KOPT-K1 (cell line): ENCODE measurements around the gene GPD1L.
"Not testable (repeated sequence)": the region's sequence is repeated elsewhere in the genome, so short reads cannot be mapped to it uniquely, and the experiment has no call there.

Experiments
- H3K27ac ChIP-seq: fragments of 200-600 bp; sonication (generic); 2 replicates; pipeline ENCODE4 v1.5.1; 2016; ENCODE audit warnings: antibody characterized with exemption, mild to moderate bottlenecking, low read depth, low read length; ENCODE audit not compliant: poor library complexity, severe bottlenecking
- H3K36me3 ChIP-seq: fragments of 200-600 bp; sonication (generic); 2 replicates; pipeline ENCODE4 v1.5.1; 2017; ENCODE audit warnings: antibody characterized with exemption, mild to moderate bottlenecking, low read length, moderate library complexity; ENCODE audit not compliant: insufficient read depth
- H3K9me3 ChIP-seq: fragments of 200-600 bp; sonication (generic); 2 replicates; pipeline ENCODE4 v1.5.1; 2017; ENCODE audit warnings: antibody characterized with exemption, low read length, mild to moderate bottlenecking; ENCODE audit not compliant: insufficient read depth, poor library complexity, severe bottlenecking

Gene GPD1L

DNA sequence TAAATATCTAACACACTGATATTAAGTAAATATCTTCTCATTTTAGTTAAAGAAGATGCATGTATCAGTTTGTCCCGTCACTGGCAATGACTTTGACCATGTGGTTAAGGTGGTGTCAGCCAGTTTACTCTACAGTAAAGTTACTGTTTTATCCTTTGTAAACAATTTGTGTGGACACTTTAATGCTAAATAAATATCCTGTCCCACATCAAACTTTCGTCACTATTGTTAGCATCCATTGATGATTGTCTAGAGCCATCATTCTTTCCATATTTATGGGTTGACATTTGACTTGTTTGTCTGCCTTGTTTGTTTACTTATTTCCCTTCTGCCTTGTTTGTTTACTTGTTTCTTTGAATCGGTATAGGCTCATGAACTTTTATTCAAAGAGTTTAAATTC is 11.0 kb upstream of the GPD1L start:
- Histone ChIP-seq H3K36me3 (no peaks in the 10 kb centered on the region), H3K27ac (no peak overlapping the region), H3K9me3 (peaks cover 4% of the 10 kb centered on the region)

DNA sequence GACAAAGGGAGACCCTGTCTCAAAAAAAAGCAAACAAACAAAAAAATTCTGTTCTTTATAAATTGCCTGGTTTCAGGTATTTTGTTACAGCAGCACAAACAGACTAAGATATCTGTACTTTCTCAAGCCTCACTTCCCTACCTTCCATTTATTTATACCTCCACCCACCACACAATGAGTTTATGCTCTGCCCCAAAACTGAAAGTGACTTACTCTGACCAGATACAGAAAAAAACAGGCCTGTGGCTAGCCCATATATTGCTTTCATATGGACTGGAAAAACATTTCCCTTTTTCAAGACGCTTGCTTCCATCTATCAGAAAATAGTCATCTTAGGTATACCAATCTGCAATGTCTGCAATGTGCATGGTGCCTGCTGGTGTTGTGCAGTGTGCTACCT is 8.7 kb upstream of the GPD1L start:
- Histone ChIP-seq H3K27ac (no peak overlapping the region), H3K36me3 (no peaks in the 10 kb centered on the region), H3K9me3 (peaks cover 27% of the 10 kb centered on the region)

DNA sequence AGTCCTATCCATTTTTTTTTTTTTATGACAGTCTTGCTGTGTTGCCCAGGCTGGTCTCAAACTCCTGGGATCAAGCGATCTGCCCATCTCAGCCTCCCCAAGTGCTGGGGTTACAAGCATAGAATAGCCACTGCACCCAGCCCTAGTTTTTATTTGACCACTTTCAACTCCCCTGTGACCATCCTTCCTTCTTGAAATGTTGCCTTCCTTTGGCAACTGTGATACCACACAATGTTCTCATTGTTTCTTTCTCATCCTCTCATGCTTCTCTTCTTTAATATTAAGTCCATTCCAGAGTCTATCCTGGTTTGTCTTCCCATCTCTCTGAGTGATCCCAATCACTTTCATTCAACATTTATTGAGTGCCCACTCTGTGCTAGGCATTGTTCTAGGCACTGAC is 7.9 kb upstream of the GPD1L start:
- H3K27ac ChIP-seq: no peak overlapping the region

DNA sequence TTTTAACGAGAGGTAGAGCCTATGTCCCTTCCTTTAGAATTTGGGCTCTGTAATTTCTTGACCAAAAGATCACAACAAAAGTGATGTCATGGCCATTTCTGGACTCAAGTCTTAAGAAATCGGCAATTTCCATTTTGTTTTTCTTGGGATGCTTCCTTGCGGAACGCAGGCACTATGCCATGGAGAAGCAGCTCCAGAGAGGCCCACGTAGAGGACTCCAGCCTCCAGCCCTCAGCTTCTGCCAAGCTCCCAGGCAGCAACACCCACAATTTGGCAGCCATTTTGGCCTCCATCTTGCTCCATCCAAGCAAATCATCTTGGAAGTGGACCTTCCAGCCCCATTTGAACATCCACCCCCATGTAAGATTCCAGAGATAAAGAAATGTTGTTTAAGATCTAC is 6.0 kb upstream of the GPD1L start:
- Histone ChIP-seq H3K36me3 (no peaks in the 10 kb centered on the region), H3K27ac (no peak overlapping the region), H3K9me3 (peaks cover 30% of the 10 kb centered on the region)

More for the DNA sequence above, 7.9 kb upstream of the GPD1L start:
- H3K36me3 ChIP-seq: no peaks in the 10 kb centered on the region
- peaks cover 30% of the 10 kb centered on the region for H3K9me3 ChIP-seq

DNA sequence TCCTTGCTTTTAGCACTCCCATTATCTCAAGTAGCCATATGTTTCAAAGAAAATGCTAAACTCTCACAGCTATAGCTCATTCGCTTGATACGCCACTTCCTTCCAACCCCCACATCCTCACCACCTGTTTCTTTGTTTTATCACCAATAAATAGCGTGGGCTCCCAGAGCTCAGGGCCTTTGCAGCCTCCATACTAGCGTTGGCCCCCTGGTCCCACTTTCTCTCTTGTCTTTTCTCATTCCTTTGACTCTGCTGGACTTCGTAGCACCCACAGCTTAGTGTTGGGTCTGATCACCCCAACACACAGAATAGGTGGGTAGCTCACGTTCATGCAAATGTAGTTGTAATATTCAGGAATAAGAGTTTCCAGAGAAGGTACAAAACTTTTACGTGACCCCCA is 4.1 kb upstream of the GPD1L start:
- peaks cover 30% of the 10 kb centered on the region for H3K9me3 ChIP-seq
- no peaks in the 10 kb centered on the region for H3K36me3 ChIP-seq
- no peak overlapping the region for H3K27ac ChIP-seq

DNA sequence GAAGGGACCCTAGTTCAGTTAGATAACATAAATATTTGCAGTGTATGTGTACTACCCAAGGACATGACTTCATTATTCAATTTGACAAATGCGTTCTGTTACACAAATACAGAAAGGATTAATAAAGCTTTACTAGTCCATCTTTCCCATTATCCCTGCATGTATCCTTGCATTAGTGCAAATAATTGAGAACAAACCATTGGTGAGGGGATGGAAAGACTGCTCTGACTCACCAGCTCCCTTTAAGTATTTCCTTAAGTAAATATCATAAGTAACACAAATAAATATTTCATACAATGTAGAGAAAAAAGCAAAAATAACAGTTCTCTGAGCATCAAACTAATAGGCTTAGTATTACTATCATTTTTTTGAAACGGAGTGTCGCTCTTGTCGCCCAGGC is 1.9 kb upstream of the GPD1L start:
- no peak overlapping the region for H3K27ac ChIP-seq
- H3K36me3 ChIP-seq: no peaks in the 10 kb centered on the region
- peaks cover 30% of the 10 kb centered on the region for H3K9me3 ChIP-seq

DNA sequence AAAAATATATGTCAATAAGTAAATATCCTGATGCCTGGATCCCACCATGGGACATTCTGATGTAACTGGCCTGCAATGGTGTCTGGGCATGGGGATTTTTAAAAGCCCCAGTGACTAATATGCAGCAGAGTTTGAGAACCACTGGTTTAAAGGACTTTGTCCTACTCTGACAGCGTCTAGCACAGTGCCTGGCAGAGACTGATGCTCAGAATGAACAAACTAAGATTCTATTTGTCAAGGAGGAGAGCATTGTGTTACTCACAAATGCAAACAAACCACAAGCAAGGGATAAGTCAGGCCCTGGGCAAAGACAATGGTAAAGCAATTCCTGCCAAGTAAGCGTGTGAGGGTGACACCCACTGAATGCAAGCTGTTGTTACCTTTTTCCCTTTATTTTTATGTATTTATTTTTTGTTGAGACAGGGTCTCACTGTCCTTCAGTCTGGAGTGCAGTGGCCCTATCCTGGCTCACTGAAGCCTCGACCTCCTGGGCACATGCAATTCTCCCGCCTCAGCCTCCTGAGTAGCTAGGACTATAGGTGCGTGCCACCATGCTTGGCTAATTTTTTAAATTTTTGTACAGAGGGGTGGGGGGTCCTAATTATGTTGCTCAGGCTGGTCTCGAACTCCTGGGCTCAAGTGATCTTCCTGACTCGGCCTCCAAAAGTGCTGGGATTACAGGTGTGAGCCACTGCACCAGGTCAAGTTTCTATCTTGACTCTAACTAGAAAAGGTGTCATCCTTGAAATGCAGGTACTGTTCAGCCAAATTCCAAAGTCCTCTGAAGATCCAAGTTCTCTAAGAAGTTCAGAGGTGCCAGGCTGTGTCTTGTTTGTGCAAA is 909 bp upstream of the GPD1L start:
- Histone ChIP-seq H3K36me3 (no peaks in the 10 kb centered on the region), H3K27ac (peak overlapping the region; percentile 54), H3K9me3 (peaks cover 25% of the 10 kb centered on the region)

DNA sequence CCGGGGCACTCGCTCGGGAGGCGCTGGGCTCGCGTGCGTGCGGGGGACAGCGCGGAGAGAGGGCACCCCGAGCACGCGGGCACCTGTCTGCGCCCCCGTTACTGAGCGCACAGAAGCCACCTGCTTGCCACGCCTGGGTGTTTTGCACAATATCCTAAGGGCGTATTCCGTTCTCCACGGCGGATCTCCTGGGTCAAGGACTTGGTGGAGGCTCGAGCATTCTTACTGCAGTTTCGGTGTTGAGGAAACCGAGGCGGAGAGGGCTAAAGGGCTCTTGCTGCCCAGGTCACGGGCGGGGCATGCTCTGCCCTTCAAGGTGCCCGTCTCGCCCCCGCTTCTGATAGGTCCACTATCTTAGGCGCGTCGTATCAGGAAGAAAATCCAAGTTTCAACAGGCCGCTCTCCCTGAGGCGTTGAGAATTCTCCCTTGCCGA is 526 bp downstream of the GPD1L start:
- Histone ChIP-seq H3K36me3 (no peaks in the 10 kb centered on the region), H3K9me3 (peaks cover 12% of the 10 kb centered on the region), H3K27ac (peak overlapping the region; percentile 54)

DNA sequence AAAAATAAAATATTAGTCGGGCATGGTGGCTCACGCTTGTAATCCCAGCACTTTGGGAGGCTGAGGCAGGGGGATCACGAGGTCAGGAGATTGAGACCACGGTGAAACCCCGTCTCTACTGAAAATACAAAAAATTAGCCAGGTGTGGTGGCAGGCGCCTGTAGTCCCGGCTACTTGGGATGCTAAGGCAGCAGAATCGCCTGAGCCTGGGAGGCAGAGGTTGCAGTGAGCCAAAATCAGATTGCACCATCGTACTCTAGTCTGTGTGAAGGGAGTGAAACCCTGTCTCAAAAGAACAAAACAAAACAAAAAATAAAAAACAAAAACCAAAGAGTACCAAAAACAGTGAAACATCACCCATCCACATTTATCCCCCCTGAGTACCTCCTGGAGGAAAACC is 1.8 kb downstream of the GPD1L start:
- H3K9me3 ChIP-seq, H3K27ac ChIP-seq, H3K36me3 ChIP-seq: not testable (repeated sequence)

DNA sequence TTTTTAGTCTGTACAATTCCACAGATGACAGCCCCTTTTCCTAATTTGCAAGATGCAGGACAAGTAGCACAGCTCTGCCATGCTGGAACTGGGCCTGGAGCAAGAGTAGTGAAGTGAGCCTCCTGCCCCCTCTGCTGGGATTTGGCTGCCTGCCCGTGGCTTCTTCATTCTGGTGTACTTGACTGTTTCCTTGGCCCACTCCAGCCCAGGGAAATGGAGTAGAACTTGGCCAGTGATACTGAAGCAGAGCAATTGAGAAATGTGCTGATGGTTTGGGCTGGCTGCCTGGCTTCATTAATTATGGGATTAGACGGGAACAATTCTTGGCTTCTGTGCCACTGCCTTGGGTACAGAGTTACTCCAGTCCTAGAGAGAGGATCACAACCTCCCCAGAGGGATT is 2.8 kb downstream of the GPD1L start:
- H3K9me3 ChIP-seq: no peaks in the 10 kb centered on the region
- H3K27ac ChIP-seq: no peak overlapping the region
- no peaks in the 10 kb centered on the region for H3K36me3 ChIP-seq

DNA sequence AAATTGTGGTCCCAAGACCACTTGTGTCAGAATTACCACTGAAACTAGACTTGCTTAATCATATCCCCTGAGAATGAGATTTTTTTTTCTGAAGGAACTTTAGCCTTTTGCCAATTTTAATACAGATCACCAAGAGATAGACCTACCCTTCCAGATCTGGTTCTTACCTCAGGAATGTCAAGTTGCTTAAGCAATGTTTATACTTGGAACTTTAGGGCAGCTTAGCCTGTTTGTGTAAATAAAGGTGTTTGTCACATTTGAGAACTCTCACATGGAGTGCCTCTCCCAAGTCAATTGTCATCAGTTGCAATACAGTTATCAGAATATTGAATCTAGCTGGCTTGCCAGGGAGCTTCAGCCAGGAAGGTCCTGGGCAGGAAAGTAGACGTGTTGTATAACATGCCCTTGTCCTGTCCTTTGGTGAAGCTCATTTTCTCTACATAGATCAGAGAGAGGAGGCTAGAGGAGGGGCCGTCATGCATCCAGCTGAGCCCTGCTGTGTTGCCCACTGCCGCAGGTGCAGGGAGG is 3.9 kb downstream of the GPD1L start:
- Histone ChIP-seq H3K27ac (no peak overlapping the region), H3K36me3 (no peaks in the 10 kb centered on the region), H3K9me3 (peaks cover 3% of the 10 kb centered on the region)

DNA sequence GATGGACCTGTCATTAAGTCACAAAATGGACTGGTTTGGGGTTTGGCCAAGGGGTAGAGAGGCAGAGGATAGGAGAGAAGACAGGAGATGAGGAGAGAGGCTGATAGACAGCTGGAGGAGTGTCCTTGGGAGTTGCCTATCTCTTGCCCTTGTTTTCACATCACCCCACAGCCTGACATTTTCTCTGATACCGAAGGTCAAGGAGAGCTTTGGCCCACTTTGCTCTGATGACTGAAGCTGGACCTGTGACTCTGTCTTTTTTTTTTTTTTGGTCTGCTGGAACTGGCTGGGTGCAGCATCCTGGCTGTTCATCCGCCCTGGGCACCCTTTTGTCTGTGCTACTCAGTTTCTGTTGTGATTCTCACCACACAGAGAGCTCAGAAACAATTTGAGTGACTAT is 5.1 kb downstream of the GPD1L start:
- Histone ChIP-seq H3K27ac (no peak overlapping the region), H3K9me3 (peaks cover 6% of the 10 kb centered on the region), H3K36me3 (no peaks in the 10 kb centered on the region)

DNA sequence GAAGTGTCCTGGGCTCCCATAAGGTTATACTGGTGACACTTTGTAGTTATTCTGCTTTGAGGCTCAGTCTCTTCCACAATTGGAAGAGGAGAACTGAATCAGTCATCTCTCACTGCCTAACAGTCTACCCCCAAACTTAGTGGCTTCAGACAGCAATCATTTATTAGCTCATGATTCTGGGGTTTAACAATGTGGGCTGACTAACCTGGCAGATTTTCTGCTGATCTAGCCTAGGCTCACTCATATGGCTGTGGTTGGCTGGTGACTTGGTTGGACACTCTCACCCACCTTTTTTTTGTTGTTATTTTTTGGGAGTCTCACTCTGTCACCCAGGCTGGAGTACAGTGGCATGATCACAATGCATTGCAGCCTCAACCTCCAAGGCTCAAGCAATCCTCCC is 7.1 kb downstream of the GPD1L start:
- Histone ChIP-seq H3K36me3 (no peaks in the 10 kb centered on the region), H3K9me3 (peaks cover 6% of the 10 kb centered on the region), H3K27ac (peak overlapping the region; percentile 51)

DNA sequence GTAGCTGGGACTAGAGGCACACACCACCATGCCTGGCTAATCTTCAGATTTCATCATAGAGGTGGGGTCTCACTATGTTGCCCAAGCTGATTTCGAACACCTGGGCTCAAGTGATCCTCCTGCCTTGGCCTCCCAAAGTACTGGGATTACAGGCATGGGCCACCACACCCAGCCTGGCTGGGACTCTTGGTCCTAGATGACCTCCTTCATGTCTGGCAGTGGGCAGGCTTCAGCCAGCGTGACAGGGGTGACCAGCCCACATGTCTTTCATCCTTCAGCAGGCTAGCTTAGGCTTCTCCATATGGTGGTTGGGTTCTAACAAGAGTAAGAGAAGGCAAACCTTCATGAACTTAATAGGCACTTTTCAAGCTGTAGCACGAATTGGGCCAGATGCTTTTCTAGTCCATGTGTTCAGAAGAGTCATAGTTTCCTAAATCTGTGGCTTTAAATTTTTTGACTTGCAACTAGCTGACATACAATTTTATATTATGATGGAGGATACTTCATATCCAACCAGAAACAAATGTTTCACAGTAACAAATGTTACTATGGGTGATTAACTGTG is 7.6 kb downstream of the GPD1L start:
- Histone ChIP-seq H3K27ac (peak overlapping the region; percentile 51), H3K9me3 (peaks cover 6% of the 10 kb centered on the region), H3K36me3 (no peaks in the 10 kb centered on the region)

DNA sequence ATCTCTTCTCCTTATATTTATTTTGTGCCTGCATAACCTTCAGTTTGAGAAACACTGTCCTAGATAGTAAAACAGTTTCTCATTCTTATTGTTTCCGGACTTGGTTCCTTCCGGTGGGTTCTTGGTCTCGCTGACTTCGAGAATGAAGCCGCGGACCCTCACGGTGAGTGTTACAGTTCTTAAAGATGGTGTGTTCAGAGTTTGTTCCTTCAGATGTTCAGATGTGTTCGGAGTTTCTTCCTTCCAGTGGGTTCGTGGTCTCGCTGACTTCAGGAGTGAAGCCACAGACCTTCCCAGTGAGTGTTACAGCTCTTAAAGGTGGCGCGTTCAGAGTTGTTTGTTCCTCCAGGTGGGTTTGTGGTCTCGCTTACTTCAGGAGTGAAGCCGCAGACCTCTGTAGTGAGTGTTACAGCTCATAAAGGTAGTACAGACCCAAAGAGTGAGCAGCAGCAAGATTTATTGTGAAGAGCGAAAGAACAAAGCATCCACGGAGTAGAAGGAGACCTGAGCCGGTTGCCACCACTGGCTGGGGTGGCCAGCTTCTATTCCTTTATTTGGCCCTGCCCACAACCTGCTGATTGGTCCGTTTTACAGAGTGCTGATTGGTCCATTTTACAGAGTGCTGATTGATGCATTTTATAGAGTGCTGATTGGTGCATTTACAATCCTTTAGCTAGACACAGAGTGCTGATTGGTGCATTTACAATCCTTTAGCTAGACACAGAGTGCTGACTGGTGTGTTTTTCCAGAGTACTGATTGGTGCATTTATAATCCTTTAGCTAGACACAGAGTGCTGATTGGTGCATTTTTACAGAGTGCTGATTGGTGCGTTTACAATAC is 8.3 kb downstream of the GPD1L start:
- peak overlapping the region; percentile 51 for H3K27ac ChIP-seq
- H3K9me3 ChIP-seq, H3K36me3 ChIP-seq: not testable (repeated sequence)
